CD4-positive, alpha-beta T cell treated with Interleukin-1 beta for 1 hour (primary cell): ENCODE data around the gene SLC22A25.
"Not testable (repeated sequence)": the region's sequence is repeated elsewhere in the genome, so short reads cannot be mapped to it uniquely, and the experiment has no call there.

Experiments
- DNase-seq, 2 donors: peaks; one replicate each; pipeline ENCODE4 v3.0.0-alpha.2; 2020 to 2022

Gene SLC22A25

DNA sequence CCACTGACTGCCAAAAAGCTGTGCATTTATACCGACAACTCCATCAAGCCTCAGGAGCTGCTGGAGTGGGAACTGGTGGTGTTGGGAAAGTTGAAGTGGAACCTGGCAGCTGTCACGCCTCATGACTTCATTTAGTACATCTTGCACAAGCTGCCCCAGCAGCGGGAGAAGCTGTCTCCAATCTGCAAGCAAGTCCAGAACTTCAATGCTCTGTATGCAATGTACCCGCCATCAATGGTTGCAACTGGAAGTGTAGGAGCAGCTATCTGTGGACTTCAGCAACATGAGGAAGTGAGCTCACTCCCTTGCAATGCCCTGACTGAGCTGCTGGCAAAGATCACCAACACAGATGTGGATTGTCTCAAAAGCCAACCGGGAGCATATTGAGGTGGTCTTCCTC lies at the start of gene SLC22A25:
SLC22A25 (minus strand) TSS at position 67 of the 400 bp plus-strand sequence. CDS start 13,947 bp downstream, outside the sequence.
- DNase-seq, result no peak

DNA sequence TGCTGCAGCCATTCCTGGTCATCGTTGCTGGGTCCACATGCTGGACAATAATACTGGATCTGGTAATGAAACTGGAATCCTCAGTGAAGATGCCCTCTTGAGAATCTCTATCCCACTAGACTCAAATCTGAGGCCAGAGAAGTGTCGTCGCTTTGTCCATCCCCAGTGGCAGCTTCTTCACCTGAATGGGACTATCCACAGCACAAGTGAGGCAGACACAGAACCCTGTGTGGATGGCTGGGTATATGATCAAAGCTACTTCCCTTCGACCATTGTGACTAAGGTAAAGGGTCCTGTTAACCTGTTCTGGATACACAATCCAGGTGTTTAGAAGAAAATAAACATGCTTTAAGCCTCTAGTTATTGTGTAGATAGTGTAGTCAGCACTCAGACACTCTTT lies 46.9 kb upstream of the SLC22A25 start:
- no peak for DNase-seq

DNA sequence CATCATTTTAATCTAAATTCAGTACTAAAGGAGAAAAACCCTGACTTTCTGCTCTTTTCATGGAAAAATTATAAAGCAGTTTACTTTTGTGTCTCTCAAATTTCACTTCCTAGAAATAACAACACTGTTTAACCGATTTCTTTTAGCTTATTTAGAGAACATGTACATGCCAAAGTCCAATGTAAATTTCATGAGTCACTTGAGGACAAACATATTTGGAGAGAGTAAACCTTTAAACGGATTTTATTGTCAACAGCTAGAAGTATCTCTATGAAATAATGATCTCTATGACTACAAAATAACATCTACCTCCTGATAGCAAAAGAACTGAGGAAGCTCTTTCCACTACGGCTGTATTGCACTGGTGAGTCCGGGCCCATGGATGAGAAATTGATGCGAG lies 46.3 kb upstream of the SLC22A25 start:
- no peak for DNase-seq

DNA sequence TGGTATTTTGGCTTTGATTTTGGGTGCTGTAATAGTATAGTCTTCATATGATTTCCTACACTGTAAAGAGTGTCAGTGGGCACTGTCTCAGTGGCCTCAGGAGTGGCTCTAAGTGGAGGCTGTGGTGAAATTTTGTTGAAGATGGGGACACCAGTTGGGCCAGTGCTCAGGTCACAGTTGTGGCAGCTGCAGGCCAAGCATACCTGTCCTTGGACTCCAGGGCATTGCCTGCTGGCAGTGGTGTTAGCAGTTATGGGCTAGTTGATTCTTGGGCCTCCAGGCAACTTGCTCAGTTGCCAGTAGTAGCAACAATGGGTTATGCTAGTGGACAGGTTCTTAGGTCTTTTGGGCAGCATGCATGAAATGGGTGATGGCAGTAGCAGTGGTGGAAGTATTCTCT lies 39.2 kb upstream of the SLC22A25 start:
- DNase-seq, result no peak

DNA sequence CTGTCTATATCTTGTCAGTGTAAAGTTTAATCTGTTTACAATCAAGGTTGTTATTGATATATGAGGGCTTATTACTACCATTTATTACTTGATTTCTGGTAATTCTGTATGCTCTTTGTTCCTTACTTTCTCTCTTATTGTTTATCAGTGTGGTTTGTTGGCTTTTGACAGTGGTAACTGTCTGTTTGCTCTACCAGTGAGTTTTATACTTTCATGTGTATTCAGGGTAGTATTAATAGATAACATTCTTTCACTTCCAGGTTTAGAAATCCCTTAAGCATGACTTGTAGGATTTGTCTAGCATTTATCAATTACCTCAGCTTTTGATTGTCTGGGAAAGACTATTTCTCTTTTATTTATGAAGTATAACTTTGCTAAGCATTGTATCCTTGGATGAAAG lies 37.5 kb upstream of the SLC22A25 start:
- DNase-seq, result no peak

DNA sequence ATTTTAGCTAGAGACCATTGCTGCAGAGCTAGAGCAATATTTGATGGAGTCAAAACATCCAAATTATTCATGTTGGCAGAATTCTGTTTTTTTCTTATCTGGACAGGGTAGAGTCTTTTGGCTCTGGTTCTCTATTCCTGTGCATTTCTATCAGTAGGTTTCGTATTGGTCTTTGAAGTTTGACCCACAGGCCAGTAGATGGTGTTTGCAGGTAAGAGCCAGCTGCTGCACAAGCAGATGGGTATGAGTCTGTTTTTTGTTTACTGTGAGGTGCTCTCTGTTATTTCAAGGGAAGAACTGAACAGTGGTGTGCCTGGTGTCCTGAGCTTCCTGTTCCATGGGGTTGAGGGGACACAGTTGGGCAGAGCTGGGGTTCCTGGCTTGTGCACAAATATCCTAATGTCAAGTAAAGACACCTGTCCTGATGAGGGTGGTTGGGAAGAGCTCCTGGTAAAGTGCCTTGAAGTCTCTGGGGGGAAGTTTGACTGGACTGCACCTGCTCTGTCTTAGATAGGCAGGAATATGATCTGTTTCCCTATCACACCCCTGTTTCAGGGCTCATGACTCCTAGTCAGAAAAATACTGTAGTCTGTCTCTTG lies 34.0 kb upstream of the SLC22A25 start:
- no peak for DNase-seq

DNA sequence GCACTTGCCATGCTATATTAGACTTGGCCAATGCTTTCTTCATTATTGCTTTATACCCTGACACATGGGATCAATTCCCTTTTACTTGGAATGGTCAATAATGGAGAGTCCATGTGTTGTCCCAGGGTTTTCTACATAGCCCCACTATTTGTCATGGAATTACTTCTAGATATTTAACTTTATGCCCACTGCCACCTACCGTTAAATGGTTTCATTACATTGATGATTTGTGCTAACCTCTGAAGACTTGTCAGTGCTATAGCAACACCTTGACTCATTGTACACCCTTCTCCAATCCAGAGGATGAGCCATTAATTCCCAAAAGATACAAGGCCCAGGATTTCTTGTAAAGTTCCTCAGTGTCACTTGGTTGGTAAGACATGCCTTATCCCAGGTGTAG lies 31.4 kb upstream of the SLC22A25 start:
- no peak for DNase-seq

DNA sequence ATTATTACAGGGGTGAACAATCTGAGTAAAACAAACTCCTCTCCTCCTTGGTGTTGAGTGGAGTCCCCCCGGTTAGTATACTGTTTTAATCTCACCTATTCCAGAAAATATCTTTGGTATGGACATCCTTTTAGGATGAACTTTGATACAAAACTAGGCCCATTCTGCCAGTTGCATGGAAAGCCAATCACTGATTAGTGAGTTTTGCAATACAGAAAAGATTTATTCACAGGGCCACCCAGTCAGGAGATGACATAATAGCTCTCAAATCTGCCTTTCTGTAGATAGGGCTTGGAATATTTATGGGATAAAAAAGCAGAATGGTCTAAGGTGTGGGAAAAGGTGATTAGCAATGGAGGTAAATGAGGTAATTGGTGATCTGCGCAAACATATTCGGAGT lies 30.3 kb upstream of the SLC22A25 start:
- DNase-seq, result no peak

DNA sequence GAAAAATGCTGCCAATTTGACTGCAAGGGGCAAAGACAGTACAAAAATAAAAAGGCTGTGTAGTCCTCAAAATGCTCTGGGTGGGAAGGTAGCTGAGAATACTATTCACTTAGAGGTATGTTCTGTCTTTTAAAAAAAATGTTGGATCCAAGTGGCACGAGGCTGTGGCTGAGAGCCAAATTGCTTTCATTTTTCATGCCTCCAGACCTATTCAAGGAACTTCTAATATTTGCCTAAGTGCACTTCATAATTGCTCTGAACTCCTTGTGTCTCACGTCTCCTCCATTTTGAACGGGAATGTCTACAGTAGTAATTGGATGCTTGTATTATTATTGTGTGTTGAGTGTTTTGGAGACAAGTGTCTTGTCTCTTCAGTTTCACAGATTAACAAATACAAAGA lies 19.1 kb upstream of the SLC22A25 start:
- DNase-seq, result no peak

DNA sequence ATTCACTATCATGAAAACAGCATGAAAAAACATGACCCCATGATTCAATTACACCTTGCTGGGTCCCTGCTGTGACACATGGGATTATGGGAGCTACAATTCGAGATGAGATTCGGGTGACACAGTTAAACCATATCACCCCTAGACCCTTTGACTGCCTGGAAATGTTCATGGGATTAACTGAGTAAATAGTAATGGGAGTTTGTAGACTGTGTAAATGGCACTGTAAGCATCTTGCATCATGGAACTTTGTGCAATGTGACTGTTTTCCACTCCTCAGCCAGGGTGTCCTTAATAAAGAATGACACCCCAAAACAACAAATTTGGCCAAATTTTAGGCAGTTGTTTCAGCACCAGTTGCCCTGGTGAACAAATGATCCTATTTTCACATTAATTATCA lies 7.9 kb upstream of the SLC22A25 start:
- no peak for DNase-seq

DNA sequence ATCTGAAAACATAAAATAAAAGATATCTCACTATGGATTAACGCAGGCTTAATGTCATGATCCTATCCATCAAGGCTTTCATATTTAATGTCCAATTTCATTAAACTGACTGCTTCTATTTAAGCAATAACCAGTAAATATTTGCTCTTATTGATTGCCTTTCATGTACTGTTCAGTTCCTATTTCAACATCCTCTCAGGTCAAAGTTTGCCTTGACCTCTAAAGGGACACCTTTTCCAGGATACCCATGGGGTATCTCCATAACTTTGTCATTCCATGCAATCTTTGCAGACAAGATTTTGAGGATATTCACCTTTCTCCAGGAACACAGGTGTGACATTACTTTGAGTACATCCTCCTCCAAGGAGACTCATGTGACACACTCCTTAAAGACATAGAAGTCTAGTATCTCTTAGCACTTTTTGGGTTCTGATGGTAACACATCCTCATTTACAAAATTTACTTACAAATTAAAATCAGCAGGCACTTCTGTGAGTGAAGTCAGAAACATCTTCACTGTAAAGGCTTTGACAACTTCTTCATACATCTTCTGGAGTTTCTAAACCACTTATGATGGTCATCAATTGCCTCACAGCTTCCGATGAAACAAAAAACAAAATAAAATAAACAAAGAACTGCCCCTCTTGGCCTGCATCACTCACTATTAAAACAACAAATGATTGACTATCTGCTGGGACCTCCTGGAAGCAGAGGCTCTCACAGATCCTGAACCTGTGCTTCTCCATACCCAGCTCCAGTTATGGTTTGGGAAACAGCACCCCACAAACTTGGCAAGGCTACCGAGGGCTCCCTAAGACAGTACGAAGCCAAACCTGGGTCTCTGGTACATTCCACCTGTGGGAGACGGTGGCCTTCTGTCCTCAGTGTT lies 7.0 kb upstream of the SLC22A25 start:
- no peak for DNase-seq

DNA sequence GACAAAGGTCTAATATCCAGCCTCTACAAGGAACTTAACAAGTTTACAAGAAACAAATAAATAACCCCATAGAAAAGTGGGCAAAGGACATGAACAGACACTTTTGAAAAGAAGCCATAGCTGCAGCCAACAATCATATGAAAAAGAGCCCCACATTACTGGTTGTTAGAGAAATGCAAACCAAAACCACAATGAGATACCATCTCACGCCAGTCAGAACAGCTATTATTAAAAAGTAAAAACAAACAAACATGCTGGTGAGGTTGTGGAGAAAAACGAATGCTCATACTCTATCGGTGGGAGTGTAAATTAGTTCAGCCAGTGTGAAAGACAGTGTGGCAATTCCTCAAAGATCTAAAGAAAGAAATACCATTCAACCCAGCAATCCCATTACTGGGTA lies 5.6 kb upstream of the SLC22A25 start:
- no peak for DNase-seq

DNA sequence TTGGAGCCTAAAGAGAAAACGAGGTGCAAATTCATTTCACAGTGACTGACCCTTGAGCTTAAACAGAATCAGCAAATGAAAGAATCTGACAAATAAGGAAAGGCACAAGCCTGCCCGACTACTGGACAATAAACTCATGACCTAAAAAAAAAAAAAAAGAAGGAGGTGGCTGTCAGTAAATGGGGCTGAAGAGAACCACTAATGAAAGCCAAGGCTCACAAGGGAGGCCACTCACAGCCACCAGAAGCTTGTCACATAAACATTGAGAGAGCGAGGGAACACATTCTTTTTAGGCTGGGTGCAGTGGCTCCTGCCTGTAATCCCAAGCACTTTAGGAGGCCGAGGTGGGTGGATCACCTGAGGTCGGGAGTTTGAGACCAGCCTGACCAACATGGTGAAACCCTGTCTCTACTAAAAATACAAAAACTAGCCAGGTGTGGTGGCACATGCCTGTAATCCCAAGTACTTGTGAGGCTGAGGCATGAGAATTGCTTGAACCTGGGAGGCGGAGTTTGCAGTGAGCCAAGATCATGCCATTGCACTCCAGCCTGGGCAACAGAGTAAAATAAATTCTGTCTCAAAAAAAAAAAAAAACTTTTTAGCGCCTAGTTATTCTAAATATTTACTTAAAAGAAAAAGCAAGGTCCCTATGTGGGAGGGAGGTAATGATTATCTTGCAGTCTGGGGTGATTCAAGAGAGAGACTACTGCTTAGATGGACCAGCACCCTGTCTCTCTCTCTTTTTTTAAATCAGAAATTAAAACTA lies 4.0 kb upstream of the SLC22A25 start:
- DNase-seq, result not testable (repeated sequence)

DNA sequence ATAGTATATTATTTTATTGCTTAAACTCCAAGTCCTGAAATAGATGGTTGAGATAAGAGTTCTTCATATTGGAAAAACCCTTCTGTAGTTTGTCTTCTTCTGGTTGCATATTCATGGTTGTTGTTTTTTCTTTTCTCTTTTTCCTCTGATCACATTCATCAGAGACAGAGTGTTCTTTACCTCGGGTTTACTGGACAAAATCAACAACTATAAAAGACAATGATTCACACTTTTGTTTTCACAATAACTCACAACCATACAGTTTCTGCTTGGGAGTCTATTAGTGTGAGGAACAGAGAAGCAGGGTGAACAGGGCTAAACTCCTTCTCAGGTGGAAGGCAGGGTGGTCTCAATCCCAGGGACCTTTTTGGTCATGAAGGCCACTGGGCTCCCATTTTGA lies 2.6 kb upstream of the SLC22A25 start:
- DNase-seq, result no peak

DNA sequence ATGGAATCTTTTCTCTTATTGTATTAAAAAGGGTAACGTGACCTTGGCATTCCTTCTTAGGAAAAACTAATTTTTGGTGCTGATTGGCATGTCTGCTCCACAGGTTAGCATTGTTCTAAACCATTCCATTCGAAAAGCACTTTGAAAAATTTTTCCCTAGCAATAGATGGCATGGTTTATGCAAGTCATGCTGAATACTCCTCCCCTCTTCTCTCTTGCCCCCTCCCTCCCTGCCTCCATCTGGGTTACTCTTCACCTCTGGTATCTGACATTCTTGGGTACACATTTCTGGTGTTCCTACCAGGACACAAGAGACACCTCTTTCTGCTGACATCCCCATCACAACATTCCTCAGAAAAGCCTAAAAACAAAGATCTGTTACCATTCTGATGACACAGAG lies 1.5 kb upstream of the SLC22A25 start:
- DNase-seq, result no peak

DNA sequence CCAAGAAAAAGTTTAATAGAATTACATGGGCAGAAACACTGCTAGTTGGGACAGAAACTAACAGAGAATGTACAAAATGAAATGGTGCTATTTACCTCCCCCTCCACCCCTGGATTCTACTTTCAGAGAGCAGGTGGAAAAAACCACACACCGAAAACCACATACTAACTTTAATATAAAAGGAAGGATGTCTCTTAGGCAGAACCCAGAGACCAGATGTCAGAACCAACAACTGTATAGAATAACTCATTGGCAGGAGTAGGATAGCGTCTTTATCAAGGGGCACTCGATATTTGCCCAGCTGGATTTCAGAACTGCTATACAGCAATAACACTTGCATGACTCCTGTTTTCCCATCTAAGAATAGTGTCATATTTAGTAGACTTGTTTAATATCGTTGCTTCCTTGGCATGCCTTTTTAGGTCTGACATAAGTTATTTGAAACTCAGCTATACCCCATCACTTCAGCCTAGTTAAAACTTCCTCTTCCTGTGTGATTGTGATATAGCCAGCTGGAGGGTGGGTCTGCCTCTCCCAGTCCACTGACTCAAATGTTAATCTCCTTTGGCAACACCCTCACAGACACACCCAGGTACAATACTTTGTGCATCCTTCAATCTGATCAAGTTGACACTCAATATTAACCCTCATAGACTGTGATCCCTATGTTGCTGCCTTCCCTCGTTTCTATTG lies 1.2 kb downstream of the SLC22A25 start:
- DNase-seq, result no peak

DNA sequence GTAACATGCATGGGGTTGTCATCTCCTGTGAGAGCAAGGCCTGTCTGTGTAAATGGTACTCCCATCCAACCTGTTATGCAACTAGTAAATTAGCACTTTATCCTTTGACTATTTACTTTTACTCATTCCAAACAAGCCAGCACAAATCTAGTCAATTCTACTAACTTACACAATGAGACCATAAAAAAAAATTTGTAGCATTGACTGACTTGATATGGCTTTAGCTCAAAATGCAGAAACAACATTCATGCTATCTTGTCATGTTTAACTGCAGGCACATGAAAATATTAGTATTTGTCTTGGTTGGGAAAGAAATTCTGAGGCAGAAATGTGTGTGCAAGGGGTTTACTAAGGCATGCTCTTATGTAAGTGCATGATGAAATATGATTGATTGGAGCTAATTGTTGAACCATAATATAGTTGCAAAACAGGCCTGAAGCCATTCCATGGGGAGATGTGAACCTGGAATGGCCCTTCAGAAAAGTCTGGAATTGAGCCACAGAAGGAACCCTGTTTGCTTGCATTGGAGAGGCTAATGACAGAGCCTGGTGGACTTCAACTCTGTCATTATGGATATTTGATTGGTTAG lies 2.5 kb downstream of the SLC22A25 start:
- DNase-seq, result no peak

DNA sequence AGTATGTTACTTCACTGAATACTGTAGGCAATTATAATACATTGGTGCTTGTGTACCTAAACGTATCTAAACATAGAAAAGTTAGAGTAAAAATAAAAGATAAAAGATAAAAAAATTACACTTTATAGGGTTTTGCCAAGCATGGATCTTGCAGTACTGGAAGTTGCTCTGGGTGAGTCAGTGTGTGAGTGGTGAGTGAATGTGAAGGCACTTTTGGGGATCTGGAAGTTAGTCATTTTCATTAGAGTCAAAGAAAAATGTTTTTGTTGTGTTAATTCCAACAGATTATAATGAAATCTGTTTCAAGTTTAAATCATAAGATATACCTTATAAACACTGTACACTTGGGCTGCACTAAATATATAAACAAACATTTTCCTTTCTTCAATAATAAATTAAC lies 3.3 kb downstream of the SLC22A25 start:
- no peak for DNase-seq

DNA sequence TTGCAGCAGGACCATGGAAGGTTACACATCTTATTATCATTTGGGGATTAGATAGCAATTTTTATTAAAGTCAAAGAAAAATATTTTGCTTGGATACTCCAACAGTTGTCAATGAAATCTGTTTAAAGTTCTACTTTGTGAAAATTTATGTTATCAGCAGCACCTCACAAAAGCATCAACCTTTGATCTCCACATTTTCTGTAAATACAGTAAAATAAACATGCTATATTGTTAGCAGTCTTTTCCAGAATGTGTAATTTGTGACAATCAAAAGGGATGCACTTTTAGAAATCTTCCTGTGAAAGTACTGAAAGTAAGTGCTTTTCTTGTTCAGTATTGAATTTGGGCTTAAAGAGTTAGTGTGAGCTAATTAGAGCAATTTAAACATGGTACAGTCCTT lies 4.1 kb downstream of the SLC22A25 start:
- DNase-seq, result no peak

DNA sequence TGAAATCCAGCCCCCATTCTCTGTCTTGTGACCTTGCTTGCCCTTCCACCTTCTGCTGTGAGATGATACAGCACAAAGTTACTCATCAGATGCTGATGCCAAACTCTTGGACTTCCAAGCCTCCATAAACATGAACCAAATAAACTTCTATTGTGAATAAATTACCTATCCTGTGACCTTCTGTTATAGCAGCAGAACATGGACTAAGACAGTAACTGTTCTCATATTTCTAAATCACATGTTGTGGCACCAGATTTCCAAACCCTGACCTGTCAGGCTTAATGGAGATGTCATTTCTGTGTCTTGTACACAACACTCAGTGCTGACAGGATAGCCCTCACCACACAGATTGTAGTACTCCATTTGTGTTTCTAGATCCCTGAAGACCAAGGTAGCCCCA lies 6.0 kb downstream of the SLC22A25 start:
- no peak for DNase-seq

DNA sequence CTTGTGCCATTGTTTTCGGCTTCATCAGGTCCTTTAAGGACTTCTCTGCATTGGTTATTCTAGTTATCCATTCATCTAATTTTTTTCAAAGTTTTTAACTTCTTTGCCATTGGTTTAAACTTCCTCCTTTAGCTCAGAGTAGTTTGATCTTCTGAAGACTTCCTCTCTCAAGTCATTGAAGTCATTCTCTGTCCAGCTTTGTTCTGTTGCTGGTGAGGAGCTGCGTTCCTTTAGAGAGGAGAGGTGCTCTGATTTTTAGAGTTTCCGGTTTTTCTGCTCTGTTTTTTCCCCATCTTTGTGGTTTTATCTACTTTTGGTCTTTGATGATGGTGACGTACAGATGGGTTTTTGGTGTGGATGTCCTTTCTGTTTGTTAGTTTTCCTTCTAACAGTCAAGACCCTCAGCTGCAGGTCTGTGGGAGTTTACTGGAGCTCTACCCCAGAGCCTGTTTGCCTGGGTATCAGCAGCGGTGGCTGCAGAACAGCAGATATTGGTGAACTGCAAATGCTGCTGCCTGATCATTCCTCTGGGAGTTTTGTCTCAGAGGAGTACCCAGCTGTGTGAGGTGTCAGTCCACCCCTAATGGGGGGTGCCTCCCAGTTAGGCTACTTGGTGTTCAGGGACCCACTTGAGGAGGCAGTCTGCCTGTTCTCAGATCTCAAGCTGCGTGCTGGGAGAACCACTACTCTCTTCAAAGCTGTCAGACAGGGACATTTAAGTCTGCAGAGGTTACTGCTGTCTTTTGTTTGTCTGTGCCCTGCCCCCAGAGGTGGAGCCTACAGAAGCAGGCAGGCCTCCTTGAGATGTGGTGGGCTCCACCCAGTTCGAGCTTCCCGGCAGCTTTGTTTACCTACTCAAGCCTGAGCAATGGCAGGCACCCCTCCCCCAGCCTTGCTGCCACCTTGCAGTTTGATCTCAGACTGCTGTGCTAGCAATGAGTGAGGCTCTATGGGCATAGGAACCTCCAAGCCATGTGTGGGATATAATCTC lies 7.6 kb downstream of the SLC22A25 start:
- DNase-seq, result peak in 1 of 2 donors; percentile 2

DNA sequence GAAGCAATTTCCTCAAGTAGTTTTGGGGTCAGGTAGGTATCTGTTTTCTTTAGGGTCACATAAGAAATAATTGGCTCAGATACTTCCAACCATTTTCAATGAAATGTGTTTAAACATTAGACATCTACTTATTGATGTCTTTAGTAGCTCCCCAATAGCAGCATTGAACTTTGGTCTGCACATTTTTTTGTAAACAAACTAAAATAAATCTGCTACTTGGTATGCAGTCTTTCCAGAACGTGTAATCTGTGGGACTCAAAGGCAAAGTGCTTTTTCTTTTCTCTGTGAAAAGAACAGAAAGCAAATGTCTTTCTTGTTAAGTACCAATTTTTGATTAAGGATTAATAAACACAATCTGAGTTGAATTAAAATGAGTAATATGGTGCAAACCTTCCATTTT lies 13.6 kb downstream of the SLC22A25 start:
- no peak for DNase-seq
